Type B pancreatic cell (in vitro differentiated cells): ENCODE results near the gene PTPA. TPM values are rescaled to one million over a fixed set of nuclear protein-coding genes. Genes with fewer than 3 reads are reported as not detected.
"Not testable (repeated sequence)": the region's sequence is repeated elsewhere in the genome, so short reads cannot be mapped to it uniquely, and the experiment has no call there.

ENCODE experiments used
- DNase-seq: peaks from one replicate; pipeline ENCODE4 v3.0.0; 2021; ENCODE audit warnings: mixed read lengths; ENCODE audit not compliant: unreplicated experiment; ENCODE audit errors: extremely low spot score
- H3K27ac Mint-ChIP-seq: 2 replicates; pipeline ENCODE4 v1.8.0; 2021; ENCODE audit warnings: mild to moderate bottlenecking, mixed read lengths
- H3K27me3 Mint-ChIP-seq: 2 replicates; pipeline ENCODE4 v1.8.0; 2021; ENCODE audit warnings: mixed read lengths
- H3K36me3 Mint-ChIP-seq: 2 replicates; pipeline ENCODE4 v1.8.0; 2021; ENCODE audit warnings: mixed read lengths
- H3K4me1 Mint-ChIP-seq: one replicate; pipeline ENCODE4 v1.8.0; 2021; ENCODE audit warnings: mixed read lengths; ENCODE audit not compliant: unreplicated experiment
- H3K4me3 Mint-ChIP-seq: 2 replicates; pipeline ENCODE4 v1.8.0; 2021; ENCODE audit warnings: mild to moderate bottlenecking, mixed read lengths
- H3K9me3 Mint-ChIP-seq: 2 replicates; pipeline ENCODE4 v1.8.0; 2021; ENCODE audit warnings: mixed read lengths
- total RNA-seq: library from RNA; stranded (reverse); gene quantifications from 2 replicates; pipeline ENCODE4 v1.2.1, GENCODE V29; 2021; ENCODE audit warnings: low replicate concordance
- TF ChIP-seq, protein P1 (sequence below): fragments of 200-600 bp; sonication (generic); conservative IDR thresholded peaks from 2 replicates; pipeline ENCODE4 v1.5.0; 2021; ENCODE audit warnings: antibody characterized with exemption, mild to moderate bottlenecking

Gene PTPA
- total RNA-seq, 1 donor from 2014 or later = 102 TPM

- no peak for DNase-seq
- TF ChIP-seq, protein P1, sequence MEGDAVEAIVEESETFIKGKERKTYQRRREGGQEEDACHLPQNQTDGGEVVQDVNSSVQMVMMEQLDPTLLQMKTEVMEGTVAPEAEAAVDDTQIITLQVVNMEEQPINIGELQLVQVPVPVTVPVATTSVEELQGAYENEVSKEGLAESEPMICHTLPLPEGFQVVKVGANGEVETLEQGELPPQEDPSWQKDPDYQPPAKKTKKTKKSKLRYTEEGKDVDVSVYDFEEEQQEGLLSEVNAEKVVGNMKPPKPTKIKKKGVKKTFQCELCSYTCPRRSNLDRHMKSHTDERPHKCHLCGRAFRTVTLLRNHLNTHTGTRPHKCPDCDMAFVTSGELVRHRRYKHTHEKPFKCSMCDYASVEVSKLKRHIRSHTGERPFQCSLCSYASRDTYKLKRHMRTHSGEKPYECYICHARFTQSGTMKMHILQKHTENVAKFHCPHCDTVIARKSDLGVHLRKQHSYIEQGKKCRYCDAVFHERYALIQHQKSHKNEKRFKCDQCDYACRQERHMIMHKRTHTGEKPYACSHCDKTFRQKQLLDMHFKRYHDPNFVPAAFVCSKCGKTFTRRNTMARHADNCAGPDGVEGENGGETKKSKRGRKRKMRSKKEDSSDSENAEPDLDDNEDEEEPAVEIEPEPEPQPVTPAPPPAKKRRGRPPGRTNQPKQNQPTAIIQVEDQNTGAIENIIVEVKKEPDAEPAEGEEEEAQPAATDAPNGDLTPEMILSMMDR = no peak
- Mint-ChIP-seq H3K36me3 (no peaks in the 10 kb centered on the region), H3K9me3 (no peaks in the 10 kb centered on the region), H3K27me3 (peaks cover 3% of the 10 kb centered on the region), H3K27ac (no peak overlapping the region), H3K4me3 (no peak overlapping the region), H3K4me1 (no peaks in the 10 kb centered on the region)
These were observed 80.0 kb downstream of the PTPA start for GRCh38 chr9:129191234-129191633.

DNA sequence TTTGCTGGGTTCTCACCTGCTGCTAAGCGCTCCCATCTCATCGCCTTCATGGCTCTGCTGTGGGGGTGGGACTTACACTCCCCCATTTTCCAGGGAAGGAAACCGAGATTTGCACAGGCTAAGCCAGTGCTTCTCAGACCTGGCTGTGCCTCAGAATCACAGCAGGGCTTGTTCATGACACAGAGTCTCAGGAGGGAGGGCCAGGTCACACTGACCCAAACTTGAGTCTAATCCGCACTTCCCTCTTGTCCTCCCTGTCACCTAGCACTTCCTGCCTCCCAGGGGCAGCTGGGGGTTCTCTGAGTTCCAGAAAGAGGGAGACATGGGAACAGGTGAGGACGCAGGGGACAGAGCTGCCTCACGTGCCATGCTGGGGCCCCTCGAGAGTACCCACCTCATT, 82.4 kb downstream of the PTPA start:
- TF ChIP-seq, protein P1 = no peak
- DNase-seq = no peak
- Mint-ChIP-seq H3K4me1 (peaks cover 4% of the 10 kb centered on the region), H3K9me3 (no peaks in the 10 kb centered on the region), H3K27ac (no peak overlapping the region), H3K36me3 (no peaks in the 10 kb centered on the region), H3K4me3 (no peak overlapping the region), H3K27me3 (peaks cover 3% of the 10 kb centered on the region)

- no peak for DNase-seq
- no peak overlapping the region for H3K4me3 Mint-ChIP-seq
- peaks cover 3% of the 10 kb centered on the region for H3K27me3 Mint-ChIP-seq
- TF ChIP-seq, protein P1 = no peak
- no peaks in the 10 kb centered on the region for H3K36me3 Mint-ChIP-seq
- H3K27ac Mint-ChIP-seq = no peak overlapping the region
- peaks cover 5% of the 10 kb centered on the region for H3K4me1 Mint-ChIP-seq
- H3K9me3 Mint-ChIP-seq = no peaks in the 10 kb centered on the region
These were observed 83.0 kb downstream of the PTPA start for GRCh38 chr9:129194221-129194620.

DNA sequence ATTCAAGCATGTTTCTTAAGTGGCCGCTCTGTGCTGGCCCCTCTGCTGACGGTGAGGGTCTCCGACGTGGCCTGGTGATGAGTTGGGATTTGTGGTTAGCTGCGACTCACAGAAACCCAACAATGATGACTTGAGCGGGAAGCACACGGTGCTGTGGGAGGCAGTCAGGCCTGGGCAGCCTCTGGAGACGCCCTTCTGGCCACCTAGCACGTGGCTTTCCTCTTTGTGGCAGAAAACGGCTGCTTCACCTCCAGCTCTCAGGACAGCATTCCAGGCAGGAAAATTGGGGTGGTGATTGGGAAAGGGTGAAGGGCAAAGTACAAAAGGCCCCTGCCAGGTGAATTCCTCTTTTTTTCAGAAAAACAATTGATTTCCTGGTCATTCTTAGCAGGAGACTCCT, 84.4 kb downstream of the PTPA start:
- Mint-ChIP-seq H3K4me3 (no peak overlapping the region), H3K27ac (no peak overlapping the region), H3K9me3 (no peaks in the 10 kb centered on the region), H3K27me3 (peaks cover 3% of the 10 kb centered on the region), H3K36me3 (no peaks in the 10 kb centered on the region), H3K4me1 (peaks cover 5% of the 10 kb centered on the region)
- TF ChIP-seq, protein P1 = no peak
- DNase-seq = no peak

GRCh38 chr9:129197045-129197444, 85.8 kb downstream of the PTPA start:
- H3K27ac Mint-ChIP-seq, H3K4me3 Mint-ChIP-seq, H3K9me3 Mint-ChIP-seq, H3K4me1 Mint-ChIP-seq, DNase-seq, H3K36me3 Mint-ChIP-seq, H3K27me3 Mint-ChIP-seq: not testable (repeated sequence)

- no peaks in the 10 kb centered on the region for H3K9me3 Mint-ChIP-seq
- TF ChIP-seq, protein P1 = no peak
- peaks cover 3% of the 10 kb centered on the region for H3K27me3 Mint-ChIP-seq
- peaks cover 5% of the 10 kb centered on the region for H3K4me1 Mint-ChIP-seq
- DNase-seq = no peak
- H3K27ac Mint-ChIP-seq = no peak overlapping the region
- H3K36me3 Mint-ChIP-seq = no peaks in the 10 kb centered on the region
- no peak overlapping the region for H3K4me3 Mint-ChIP-seq
These were observed 86.7 kb downstream of the PTPA start for GRCh38 chr9:129197978-129198318.

Other genes with a start within 250 kb of the PTPA start
- gene KYAT1, start 229.5 kb upstream of the PTPA start, total RNA-seq = 4.0 and 11.5 TPM in 2 replicates
- gene LRRC8A, start 229.3 kb upstream of the PTPA start, total RNA-seq = 33.2 and 38.2 TPM in 2 replicates
- 10.0 and 14.3 TPM in 2 replicates for gene PHYHD1, start 190.4 kb upstream of the PTPA start, total RNA-seq
- 18.8 and 21.6 TPM in 2 replicates for gene DOLK, start 163.8 kb upstream of the PTPA start, total RNA-seq
- gene NUP188, start 163.7 kb upstream of the PTPA start, total RNA-seq = 36.4 and 63.7 TPM in 2 replicates
- gene SH3GLB2, start 83.1 kb upstream of the PTPA start, total RNA-seq = 126 and 224 TPM in 2 replicates
- gene MIGA2, start 74.8 kb upstream of the PTPA start, total RNA-seq = 38.4 and 41.6 TPM in 2 replicates
- gene DOLPP1, start 30.3 kb upstream of the PTPA start, total RNA-seq = 20.2 and 21.1 TPM in 2 replicates
- 14.5 and 28.4 TPM in 2 replicates for gene CRAT, start 622 bp upstream of the PTPA start, total RNA-seq
- gene IER5L, start 66.8 kb downstream of the PTPA start, total RNA-seq = 22.3 and 37.5 TPM in 2 replicates